Esophagus (tissue), 2 donors: ENCODE results near the gene PNPT1. TPM values are rescaled to one million over a fixed set of nuclear protein-coding genes. Genes with fewer than 3 reads are reported as not detected.
"Not testable (repeated sequence)": the region's sequence is repeated elsewhere in the genome, so short reads cannot be mapped to it uniquely, and the experiment has no call there.

Experiments
- H3K27ac ChIP-seq, 2 donors: one replicate each; pipeline ENCODE4 v1.5.1; 2013; ENCODE audit warnings: low read depth in 2 of 2, mild to moderate bottlenecking in 2 of 2, inconsistent platforms in 1 of 2, low read length in 1 of 2, moderate library complexity in 1 of 2
- H3K27me3 ChIP-seq, 2 donors: one replicate each; pipeline ENCODE4 v1.6.1; 2013; ENCODE audit warnings: low read length in 2 of 2, control low read depth in 1 of 2, mild to moderate bottlenecking in 1 of 2; ENCODE audit not compliant: insufficient read depth in 2 of 2, control insufficient read depth in 1 of 2
- H3K36me3 ChIP-seq, 2 donors: one replicate each; pipeline ENCODE4 v1.6.1; 2013; ENCODE audit warnings: low read length in 1 of 2; ENCODE audit not compliant: control insufficient read depth in 2 of 2, insufficient read depth in 2 of 2
- H3K4me1 ChIP-seq, 2 donors: one replicate each; pipeline ENCODE4 v1.6.1; 2013; ENCODE audit warnings: low read length in 1 of 2; ENCODE audit not compliant: control insufficient read depth in 2 of 2, insufficient read depth in 2 of 2
- H3K4me3 ChIP-seq, 2 donors: one replicate each; pipeline ENCODE4 v1.5.1; 2013; ENCODE audit warnings: low read length in 2 of 2, mild to moderate bottlenecking in 2 of 2, low read depth in 1 of 2, moderate library complexity in 1 of 2
- H3K9me3 ChIP-seq, 2 donors: one replicate each; pipeline ENCODE4 v1.6.1; 2013; ENCODE audit warnings: mild to moderate bottlenecking in 2 of 2, low read depth in 1 of 2, low read length in 1 of 2, moderate library complexity in 1 of 2; ENCODE audit not compliant: control insufficient read depth in 2 of 2, insufficient read depth in 1 of 2
- whole genome bisulfite sequencing, 2 donors: extraction: QIAGEN DNeasy Blood & Tissue Kit; methylation state at CpG; one replicate each; pipeline ENCODE4 v1.1.7; 2013; 5-methylcytosine and 5-hydroxymethylcytosine counted together
- polyA plus RNA-seq, 2 donors: library from polyadenylated mRNA; stranded (reverse); fragments of 200-250 nt; gene quantifications; one replicate each; pipeline ENCODE4 v1.2.3, GENCODE V29; 2013
- donor health status: healthy with polysubstance abuse.
- donor health status: Bipolar disorder and iron deficiency.

PNPT1 gene
- polyA plus RNA-seq, 2 donors = 5.6 to 7.4 TPM

DNA sequence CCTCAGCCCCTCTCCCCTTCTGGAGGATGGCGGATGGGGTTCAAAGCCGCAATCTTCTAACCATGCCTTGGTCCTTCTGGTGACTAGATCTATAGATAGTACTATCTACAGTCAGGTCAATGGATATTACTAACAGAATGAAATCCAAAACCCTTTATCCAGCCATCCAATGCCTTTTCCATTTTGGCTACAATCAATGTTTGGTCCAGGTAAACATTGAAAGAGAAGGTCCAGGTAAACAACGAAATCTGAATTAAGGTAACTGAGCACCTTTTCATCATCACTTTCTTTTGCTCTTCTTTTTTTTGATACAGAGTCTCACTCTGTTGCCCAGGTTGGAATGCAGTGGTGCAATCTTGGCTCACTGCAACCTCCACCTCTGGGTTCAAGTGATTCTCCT is 85.9 kb downstream of the PNPT1 start:
- Histone ChIP-seq H3K27ac (no peak overlapping the region), H3K4me3 (no peak overlapping the region), H3K9me3 (no peaks in the 10 kb centered on the region), H3K36me3 (peaks cover 1 to 6% of the 10 kb centered on the region in 2 donors), H3K27me3 (no peaks in the 10 kb centered on the region), H3K4me1 (no peaks in the 10 kb centered on the region)
- 91 to 98% methylated on average over 3 of the region's 3 CpGs for WGBS, 2 donors

- Histone ChIP-seq H3K9me3 (no peaks in the 10 kb centered on the region), H3K4me1 (no peaks in the 10 kb centered on the region), H3K4me3 (no peak overlapping the region), H3K36me3 (peaks cover 5 to 7% of the 10 kb centered on the region in 2 donors), H3K27ac (no peak overlapping the region), H3K27me3 (no peaks in the 10 kb centered on the region)
- WGBS, 2 donors = 58 to 82% methylated on average over 1 of the region's 1 CpG
Observed at GRCh38 chr2:55604027-55604565, 89.5 kb downstream of the PNPT1 start.

GRCh38 chr2:55601849-55602248 is 91.8 kb downstream of the PNPT1 start:
- Histone ChIP-seq H3K4me1 (no peaks in the 10 kb centered on the region), H3K36me3 (peaks cover 7 to 9% of the 10 kb centered on the region in 2 donors), H3K27ac (no peak overlapping the region), H3K4me3 (no peak overlapping the region), H3K27me3 (no peaks in the 10 kb centered on the region), H3K9me3 (no peaks in the 10 kb centered on the region)

DNA sequence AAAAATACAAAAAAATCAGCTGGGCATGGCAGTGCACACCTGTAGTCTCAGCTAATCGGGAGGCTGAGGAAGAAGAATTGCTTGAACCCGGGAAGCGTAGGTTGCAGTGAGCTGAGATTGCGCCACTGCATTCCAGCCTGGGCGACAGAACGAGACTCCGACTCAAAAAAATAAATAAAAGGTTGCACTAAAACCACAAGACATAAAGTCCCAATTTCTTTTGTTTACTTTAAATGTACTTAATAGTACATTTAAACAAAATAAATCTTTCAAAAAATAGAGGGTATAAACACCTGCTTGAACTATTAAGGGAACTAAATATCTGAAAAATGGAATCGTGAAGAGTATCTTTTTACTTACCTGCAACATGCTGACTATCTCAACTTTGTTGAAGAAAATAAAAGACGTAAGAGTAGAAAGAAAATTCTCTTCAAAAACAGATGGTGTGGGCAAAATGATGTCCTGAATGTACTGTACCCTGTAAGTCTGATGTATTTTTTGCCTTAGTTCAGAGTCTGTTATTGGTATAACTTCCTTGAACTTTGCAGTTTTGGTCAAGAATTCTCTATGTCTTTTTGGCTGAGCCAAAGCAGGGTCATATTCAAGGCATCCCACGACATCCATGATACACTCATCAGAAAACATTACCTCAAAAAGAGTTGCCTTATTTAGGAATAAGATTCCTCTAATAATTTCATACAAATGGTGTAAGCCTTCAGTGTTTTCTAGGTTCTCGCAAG is 95.4 kb downstream of the PNPT1 start:
- H3K4me1 ChIP-seq = no peaks in the 10 kb centered on the region
- WGBS, 2 donors = 94 to 95% methylated on average over 11 of the region's 11 CpGs
- H3K36me3 ChIP-seq = peaks cover 9% of the 10 kb centered on the region in 2 donors

GRCh38 chr2:55596795-55597194 is 96.8 kb downstream of the PNPT1 start:
- WGBS, 2 donors = 97% methylated on average over 6 of the region's 6 CpGs
- H3K36me3 ChIP-seq, H3K27me3 ChIP-seq, H3K4me3 ChIP-seq, H3K27ac ChIP-seq, H3K4me1 ChIP-seq, H3K9me3 ChIP-seq: not testable (repeated sequence)

More for the DNA sequence above, 95.4 kb downstream of the PNPT1 start:
- Histone ChIP-seq H3K4me3 (no peak overlapping the region), H3K27ac (no peak overlapping the region), H3K9me3 (no peaks in the 10 kb centered on the region), H3K27me3 (no peaks in the 10 kb centered on the region)

DNA sequence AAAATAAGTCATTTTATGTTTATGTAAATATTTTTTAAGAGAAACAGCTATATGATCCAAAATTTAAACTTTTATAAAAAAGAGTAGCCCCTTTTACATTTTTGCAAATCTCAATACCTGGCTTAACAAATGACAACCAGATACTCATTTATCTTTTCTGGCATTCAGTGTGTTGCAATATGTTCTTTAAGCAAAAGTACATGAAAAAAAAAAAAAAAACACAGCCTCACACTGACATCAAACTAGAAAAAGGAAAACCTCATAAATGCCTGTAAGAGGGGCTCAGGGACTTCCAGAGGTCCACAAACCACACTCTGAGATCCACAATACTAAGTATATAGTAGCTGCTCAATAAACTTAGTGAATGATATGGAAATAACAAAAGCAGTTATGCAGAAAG is 98.1 kb downstream of the PNPT1 start:
- Histone ChIP-seq H3K4me1 (no peaks in the 10 kb centered on the region), H3K4me3 (no peak overlapping the region), H3K36me3 (peaks cover 2 to 4% of the 10 kb centered on the region in 2 donors), H3K27me3 (no peaks in the 10 kb centered on the region), H3K9me3 (no peaks in the 10 kb centered on the region), H3K27ac (no peak overlapping the region)

DNA sequence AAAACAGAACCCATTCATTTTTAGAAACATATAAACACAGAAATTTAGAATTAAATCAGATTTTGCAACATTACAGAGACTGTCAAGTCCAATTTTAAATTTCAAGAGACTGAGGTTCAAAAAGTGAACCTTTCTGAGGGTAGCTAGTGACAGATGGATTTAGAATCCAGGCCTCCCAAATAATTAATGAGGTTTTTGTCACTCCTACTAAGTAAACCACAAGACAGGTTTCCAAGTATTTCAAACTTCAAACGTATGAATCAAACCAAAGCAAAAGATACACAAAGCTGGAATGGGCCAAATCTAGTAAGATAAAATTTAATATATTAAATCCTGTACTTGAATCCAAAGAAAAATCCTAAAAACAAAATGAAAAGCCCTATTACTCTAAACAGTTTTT is 101.5 kb downstream of the PNPT1 start:
- Histone ChIP-seq H3K4me1 (no peaks in the 10 kb centered on the region), H3K9me3 (no peaks in the 10 kb centered on the region), H3K27me3 (no peaks in the 10 kb centered on the region), H3K4me3 (no peak overlapping the region), H3K36me3 (peaks cover 0 to 2% of the 10 kb centered on the region in 2 donors), H3K27ac (no peak overlapping the region)
- WGBS, 2 donors = 20 to 22% methylated on average over 1 of the region's 1 CpG

DNA sequence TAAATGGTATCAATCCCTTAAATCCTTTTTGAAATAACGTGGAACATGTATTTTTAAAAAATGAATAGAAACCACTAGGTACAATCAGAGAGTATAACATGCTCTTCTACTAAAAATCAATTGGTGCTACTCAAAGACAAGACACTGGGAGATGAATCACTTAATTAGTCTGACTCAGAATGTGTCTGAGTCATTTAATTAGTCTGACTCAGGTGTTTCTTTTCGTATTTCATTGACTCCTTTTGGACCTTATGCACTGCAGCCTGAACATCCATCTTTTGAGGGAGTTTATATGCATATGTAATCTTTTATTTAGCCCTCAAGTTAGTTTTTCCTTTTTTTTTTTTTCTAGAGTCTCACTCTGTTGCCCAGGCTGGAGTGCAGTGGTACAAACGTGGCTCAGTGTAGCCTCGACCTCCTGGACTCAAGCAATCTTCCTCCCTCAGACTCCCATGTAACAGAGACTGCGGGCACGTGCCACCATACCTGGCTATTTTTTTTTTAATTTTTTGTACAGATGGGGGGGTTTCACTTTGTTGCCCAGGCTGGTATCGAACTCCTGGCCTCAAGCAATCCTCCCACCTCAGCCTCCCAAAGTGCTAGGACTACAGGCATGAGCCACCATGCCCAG is 102.7 kb downstream of the PNPT1 start:
- 48 to 66% methylated on average over 7 of the region's 7 CpGs for WGBS, 2 donors
- H3K36me3 ChIP-seq = no peaks in the 10 kb centered on the region
- H3K4me1 ChIP-seq = no peaks in the 10 kb centered on the region
- H3K27me3 ChIP-seq = no peaks in the 10 kb centered on the region
- H3K9me3 ChIP-seq = no peaks in the 10 kb centered on the region
- no peak overlapping the region for H3K4me3 ChIP-seq
- no peak overlapping the region for H3K27ac ChIP-seq

DNA sequence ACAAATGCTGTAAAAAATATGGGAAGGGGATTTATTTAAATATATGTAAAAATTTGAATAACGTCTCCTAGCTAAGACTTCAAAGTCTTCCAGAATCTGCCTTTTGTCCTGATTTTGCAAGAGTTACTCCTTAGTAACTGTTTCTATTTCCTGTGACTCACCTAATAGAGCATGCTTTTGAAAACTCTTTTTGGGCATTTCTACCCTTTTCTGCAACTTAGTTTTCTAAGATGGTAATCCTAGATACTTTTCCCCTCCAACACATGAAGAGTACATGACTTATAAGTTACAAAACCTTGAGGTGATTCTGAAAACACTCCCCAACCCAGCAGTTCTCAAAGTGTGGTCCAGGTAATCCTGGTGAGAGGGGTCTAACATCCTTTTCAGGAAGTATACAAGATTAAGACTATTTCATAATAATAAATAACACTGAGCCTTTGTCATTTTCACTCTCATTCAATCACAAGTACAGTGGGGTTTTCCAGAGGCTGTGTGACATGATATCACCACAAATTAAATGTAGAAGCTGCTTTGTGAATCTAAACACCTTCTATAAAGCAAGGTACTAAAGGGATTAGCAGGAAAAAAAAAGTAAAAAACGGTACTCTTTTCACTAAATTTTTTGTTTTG is 108.1 kb downstream of the PNPT1 start:
- WGBS, 2 donors = 78 to 86% methylated on average over 2 of the region's 2 CpGs
- Histone ChIP-seq H3K4me3 (no peak overlapping the region), H3K36me3 (no peaks in the 10 kb centered on the region), H3K4me1 (no peaks in the 10 kb centered on the region), H3K9me3 (no peaks in the 10 kb centered on the region), H3K27me3 (no peaks in the 10 kb centered on the region), H3K27ac (no peak overlapping the region)
